HG02840 (cell line): ENCODE data around the gene APC.
A peak's percentile ranks its signal among the peaks of the same experiment; 100 is the strongest.
"Not testable (repeated sequence)": the region's sequence is repeated elsewhere in the genome, so short reads cannot be mapped to it uniquely, and the experiment has no call there.

ENCODE experiments used
- ATAC-seq: cut with Tn5 transposase; IDR thresholded peaks from one replicate; pipeline ENCODE4 v1.9.1; 2021; ENCODE audit warnings: mild to moderate bottlenecking, moderate library complexity, moderate number of reproducible peaks; ENCODE audit not compliant: unreplicated experiment, low FRiP score

The APC gene

GRCh38 chr5:112848116-112848811 is 110.6 kb downstream of the APC start:
- ATAC-seq, result peak; percentile 93

DNA sequence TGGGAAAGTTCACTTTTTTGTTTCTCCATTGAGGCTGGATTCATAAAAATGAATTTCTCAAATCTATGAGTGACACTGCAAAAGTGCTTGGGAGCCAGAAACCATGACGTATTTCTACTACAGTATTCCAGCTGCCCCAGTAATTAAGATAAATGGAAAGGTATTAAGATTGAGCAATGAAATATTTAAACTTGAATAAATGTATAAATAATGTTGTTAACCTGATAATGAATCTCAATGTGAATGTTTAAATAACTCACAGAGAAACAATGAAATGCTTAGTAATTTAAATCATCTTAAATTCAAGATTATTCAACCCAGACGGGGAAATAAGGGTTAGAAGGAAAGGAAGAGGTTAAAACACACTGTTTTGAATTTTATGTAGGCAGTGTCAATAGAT is 112.2 kb downstream of the APC start:
- ATAC-seq, result no peak

GRCh38 chr5:112854651-112855050 is 117.0 kb downstream of the APC start:
- ATAC-seq, result no peak

DNA sequence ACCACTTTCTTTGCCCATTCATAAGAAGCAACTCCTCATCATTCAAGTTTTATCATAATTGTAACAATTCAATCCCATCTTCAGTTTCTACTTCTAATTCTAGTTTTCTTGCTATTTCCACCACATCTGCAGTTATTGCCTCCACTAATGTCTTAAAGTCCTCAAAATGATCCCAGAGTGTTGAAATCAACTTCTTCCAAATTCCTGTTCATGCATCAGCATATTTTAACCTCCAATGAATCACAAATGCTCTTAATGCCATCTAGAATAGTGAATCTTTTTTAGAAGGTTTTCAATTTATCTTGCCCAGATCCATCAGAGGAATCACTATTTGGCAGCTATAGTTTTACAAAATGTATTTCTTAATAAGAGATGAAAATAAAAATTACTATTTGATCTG is 120.2 kb downstream of the APC start:
- ATAC-seq, result no peak

GRCh38 chr5:112860571-112860928 is 122.9 kb downstream of the APC start:
- not testable (repeated sequence) for ATAC-seq

DNA sequence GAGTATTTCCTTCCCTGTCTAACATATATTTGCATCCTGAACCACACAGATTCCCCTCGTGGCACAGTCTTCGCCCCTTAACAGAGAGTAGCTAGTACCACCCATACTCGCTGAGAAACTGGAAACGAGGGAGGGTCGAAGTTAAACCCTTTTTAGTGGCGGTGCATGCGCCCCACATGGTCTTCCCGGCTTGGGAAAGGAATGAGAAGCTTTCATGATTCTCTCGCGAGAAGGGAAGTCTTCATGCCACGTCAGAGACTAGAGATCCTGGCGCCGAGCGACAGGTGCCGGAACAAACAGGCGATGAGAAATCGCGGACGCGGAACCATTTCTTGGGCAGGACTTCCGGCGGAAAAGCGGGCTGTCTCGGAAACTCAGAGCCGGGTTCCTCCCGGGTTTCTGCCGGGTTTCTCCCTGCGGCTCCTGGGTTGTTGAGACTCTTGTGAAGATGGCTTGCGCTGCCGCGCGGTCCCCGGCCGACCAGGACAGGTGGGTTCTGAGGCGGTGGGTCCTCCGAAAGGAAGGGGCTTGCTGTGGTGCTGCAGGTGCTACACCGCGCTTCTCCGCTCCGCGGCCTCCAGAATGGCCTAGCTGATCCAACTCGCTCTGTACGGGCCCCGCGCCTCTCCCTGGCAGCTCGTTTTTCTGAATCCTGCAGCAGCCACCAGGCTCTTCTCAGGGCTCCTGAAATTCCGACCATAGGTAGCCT is 123.4 kb downstream of the APC start, which contains the start of gene SRP19:
Gene SRP19, plus strand, starts transcription at position 359 of the 709 bp plus-strand sequence. Its CDS starts 90 bp downstream, at position 449.
- ATAC-seq, result peak; percentile 97

GRCh38 chr5:112861638-112861985 is 123.9 kb downstream of the APC start:
- ATAC-seq, result no peak

DNA sequence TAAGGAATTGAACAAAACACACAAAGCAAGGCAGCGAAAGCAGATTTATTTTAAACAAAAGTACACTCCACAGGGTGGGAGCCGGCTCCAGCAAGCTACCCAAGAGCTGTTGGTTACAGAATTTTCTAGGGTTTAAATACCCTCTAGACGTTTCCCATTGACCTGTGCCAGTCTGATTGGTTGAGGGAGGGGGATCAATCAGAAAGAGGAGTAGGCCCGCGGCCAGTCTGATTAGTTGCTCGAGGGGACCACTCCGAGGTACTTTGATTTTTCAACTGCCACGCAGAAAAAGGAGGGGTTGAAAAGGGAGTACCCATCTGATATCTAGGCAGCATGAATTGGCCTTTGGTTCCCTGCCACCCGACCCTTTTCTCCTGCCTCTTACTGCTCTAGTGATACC is 124.4 kb downstream of the APC start:
- ATAC-seq, result no peak

DNA sequence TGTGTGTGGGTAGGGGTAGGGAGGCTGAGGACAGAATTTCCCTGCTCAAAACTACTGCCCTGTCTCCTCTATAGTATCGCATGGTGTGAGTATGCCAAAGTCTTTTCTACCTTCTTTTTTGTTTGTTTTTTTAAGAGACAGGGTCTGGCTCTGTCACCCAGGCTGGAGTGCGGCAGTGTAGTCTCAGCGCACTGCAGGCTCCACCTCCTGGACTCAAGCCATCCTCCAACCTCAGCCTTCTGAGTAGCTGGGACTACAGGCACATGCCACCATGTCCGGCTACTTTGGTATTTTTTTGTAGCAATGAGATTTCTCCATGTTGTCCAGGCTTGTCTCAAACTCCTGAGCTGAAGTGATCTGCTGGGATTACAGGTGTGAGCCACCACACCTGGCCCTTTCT is 125.9 kb downstream of the APC start:
- no peak for ATAC-seq

GRCh38 chr5:112865128-112865527 is 127.4 kb downstream of the APC start:
- no peak for ATAC-seq

DNA sequence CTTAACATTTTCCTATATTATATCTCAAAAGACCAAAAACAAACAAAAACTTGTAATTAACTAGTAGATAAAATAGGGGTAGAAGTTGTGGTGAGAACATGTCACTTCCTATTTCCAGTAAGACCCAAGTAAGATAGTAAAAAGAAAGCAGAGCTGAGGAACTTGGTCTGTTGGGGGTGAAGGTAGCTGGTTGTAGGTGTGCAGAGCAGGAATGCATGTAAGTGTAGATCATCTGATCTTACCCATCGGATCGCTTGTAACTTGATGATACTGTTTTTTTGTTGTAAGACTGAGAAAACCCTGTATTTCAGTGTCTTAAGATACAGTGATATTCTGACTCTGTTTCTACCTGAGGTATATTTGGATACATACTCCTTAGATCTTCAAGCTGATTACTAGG is 129.1 kb downstream of the APC start:
- no peak for ATAC-seq

- ATAC-seq, result no peak
These were observed 129.7 kb downstream of the APC start for GRCh38 chr5:112867411-112867810.

DNA sequence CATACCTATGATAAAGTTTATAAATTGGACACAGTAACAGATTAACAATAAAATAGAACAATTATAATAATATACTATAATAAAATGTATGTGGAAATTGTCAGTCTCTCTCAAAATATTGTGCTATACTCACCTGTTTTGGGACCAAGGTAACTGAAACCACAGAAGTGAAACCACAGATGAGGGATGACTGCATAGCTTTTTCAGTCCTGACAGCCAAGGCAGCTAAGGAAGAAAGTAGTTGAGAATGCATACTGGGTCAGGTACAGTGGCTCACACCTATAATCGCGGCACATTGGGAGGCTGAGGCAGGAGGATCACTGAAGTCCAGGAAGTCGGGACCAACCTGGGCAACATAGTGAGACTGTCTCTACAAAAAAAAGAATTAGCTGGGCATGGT is 132.3 kb downstream of the APC start:
- ATAC-seq, result peak; percentile 66

DNA sequence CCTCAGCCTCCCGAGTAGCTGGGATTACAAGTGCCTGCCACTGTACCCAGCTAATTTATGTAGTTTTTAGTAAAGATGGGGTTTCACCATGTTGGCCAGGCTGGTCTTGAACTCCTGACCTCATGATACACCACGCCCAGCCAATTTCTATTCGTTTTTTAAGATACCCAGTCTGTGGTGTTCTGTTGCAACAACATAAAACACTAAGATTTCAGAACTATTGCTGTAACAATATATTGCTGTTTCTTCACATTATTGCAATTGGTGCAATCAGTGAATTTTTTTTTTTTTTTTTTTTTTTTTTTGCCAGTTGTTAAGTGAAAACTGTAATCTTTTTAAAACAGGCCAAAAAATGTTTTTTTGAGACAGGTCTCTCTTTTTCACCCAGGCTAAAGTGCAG is 133.3 kb downstream of the APC start:
- ATAC-seq, result no peak

DNA sequence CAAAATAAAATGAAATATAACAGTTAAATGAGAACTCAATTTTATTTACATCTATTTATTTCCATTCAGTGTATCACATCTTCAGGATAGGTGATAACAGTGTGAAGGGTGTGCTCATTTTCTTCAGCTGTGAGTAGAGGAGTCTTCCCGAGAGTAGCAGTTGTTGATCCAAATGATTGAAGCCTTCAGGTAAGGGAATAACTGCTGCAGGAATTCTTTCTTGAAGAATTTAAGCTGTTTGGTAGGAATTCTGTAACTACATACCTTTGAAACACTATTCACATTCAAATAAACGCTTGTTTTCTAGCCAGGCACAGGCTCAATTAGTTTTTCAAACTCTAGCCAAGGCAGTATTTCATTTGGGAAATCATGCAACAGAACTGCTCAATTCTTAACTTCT is 138.7 kb downstream of the APC start:
- ATAC-seq, result no peak

DNA sequence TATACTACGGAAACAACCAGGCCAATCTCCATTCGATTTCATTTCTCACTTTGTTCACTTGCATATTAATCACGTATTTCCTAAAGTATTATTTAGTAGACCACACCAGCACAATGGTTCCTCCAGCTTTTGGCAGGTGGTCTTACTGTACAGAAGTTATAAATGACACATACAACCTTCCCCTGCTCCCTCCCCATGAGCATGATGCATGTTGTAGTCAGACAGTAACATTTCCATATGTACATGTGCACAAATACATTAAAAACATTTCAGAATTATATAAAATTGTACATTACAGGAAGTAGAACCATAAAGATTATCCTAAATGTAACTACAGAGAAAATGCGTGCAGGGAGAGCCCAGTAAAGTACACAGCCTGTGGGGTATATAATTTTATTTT is 140.4 kb downstream of the APC start:
- no peak for ATAC-seq

- ATAC-seq, result no peak
These were observed 141.1 kb downstream of the APC start for GRCh38 chr5:112878760-112879159.

- ATAC-seq, result no peak
These were observed 142.7 kb downstream of the APC start for GRCh38 chr5:112880219-112880964.

DNA sequence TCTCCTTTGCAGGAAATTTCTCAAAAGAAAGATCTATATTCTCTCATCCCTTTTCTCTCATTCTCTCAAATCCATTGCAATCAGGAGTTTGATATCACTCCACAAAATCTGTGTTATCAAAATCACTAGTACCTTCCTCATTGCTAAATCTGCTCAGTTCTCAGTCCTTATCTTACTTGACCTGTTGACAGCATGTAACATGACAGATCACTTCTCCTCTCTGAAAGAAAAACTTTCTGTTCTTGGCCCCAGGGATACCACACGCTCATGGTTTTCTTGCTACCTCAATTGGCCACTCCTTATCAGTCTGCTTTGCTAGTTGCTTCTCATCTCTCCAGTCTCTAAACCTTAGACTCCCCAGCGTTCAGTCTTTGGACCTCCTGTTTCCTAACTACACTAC is 145.5 kb downstream of the APC start:
- ATAC-seq, result no peak

- no peak for ATAC-seq
These were observed 147.3 kb downstream of the APC start for GRCh38 chr5:112885001-112885400.

DNA sequence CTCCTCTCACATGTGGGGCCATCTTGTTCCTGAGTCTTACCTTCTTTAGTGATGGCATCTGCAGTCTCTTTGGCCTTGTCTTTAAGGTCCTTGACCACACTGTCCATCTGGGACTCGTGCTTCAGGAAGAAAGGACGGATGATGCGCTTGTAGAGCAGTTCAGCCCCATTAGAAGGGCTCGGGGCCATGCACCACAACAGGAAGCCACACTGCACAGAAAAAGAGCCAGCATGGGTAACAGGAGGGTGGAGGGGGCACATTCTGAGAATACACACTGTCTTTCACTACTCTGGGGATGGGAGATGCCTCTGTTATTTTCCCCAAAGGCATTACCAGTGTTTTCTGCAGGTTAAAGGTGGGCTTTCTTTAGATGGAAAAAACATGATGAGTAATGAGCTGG is 149.3 kb downstream of the APC start:
- ATAC-seq, result no peak

DNA sequence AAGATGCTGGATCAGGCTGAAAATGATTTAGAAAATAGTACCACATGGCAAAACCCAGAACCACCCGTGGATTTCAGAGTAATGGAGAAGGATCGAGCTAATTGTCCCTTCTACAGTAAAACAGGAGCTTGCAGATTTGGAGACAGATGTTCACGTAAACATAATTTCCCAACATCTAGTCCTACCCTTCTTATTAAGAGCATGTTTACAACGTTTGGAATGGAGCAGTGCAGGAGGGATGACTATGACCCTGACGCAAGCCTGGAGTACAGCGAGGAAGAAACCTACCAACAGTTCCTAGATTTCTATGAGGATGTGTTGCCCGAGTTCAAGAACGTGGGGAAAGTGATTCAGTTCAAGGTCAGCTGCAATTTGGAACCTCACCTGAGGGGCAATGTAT is 154.4 kb downstream of the APC start:
- ATAC-seq, result not testable (repeated sequence)
